HG02852 (cell line): ENCODE data around the gene DHODH.
A peak's percentile ranks its signal among the peaks of the same experiment; 100 is the strongest.
"Not testable (repeated sequence)": the region's sequence is repeated elsewhere in the genome, so short reads cannot be mapped to it uniquely, and the experiment has no call there.

Experiments
- ATAC-seq: cut with Tn5 transposase; IDR thresholded peaks from one replicate; pipeline ENCODE4 v1.9.1; 2021; ENCODE audit warnings: mild to moderate bottlenecking, moderate library complexity; ENCODE audit not compliant: unreplicated experiment

DHODH gene

DNA sequence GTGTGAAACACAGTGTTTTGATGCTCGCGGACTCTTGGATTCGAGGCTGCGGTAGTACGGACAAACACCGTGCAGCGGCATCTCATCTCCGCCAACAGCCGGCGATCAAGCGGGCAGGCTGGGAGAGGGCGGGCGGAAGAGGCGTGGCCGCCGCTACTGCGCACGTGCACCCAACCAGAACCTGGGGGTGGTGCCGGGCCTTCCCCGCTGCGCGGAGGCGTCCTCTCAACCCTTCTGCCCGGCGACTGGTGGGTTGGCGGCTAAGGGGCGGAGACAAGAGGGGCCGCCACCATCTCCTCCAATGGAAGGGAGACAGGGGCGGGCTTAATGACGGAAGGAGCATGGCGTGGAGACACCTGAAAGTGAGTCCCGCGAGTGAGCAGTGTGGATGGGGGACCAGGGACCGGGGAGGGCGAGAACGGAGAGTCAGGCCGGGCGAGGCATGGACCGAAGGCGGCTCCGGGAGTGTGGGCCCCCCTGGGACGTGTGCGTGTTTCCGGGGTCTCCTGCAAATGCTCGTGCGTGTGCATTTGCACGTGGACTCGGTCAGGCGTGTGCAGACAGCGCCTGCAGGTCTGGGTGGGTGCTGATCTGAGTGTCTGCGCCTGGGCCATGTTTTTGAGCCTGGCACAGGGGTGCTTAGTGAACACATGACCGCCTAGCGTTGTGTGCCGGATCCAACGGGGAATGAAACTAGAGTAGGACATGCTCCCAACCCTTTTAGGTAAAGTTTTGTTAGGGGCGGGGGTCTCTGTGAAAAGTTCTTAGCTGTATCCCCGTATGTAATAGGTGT is at the start of gene DHODH:
Gene DHODH, plus strand, starts transcription at position 321 of the 793 bp plus-strand sequence. Its CDS starts 21 bp downstream, at position 342.
- ATAC-seq = peak; percentile 99

DNA sequence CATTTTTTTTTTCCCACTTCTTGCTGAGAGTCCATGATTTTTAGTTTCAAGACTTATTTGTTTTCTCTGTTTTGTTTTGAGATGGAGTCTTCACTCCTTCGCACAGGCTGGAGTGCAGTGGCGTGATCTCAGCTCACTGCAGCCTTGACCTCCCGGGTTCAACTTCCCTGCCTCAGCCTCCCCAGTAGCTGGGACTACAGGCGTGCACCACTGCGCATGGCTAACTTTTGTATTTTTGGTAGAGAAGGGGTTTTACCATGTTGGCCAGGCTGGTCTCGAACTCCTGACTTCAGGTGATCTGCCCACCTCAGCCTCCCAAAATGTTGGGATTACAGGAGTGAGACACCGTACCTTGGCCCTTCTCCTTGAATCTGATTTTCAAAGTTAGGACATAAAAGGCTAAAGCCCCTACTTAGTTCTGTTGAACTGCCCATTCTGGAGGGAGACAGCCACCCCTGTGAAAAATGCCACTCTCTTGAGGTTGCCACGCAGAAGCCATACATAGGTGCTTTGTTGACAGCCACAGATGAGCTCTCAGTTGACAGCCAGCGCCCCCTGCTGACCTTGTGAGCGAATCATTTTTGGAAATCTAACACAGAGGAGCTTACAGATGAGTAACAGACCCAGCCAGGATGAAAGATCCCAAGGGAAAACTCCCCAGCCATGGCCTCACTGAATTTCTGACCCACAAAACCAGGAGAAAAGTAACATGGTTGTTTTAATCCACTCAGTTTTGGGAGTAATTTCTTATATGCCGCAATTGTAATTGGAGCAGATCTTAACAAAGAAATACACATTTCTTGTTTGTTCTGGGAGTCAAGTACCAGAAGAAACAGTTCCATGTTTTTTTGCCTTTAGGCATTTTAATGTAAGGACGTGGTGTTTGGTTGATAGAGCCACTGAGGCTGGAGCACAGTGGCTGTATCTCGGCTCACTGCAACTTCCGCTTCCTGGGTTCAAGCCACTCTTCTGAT is 47.2 kb upstream of the DHODH start:
- ATAC-seq = peak; percentile 79

DNA sequence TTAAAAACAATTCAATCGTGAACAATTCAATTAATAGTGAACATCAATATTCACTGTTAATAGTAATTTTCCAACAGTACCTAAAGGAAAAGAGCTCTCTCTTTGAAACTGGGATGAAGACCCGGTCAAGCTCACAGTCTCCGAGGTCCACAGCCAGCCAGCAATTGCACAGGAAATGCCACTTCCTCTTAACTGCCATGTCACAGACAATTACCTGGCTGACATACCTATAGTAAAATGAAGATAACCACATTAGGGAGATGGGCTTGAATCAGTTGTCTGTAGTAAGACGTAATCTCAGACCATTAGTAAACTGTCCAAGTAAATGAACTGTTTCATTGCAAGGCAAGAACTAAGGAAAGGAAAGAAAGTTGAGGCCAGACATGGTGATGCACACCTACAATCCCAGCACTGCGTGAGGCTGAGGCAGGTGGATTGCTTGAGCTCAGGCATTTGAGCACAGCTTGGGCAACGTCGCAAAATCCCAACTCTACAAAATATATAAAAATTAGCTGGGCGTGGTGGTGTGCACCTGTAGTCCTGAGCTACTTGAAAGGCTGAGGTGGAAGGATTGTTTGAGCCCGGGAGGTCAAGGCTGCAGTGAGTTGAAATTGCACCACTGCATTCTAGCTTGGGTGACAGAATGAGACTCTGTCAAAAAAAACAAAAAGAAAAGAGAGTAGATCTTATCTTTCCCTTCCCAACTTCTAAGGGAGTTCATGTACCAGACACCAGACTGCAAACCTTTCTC is 45.2 kb upstream of the DHODH start:
- ATAC-seq = no peak

DNA sequence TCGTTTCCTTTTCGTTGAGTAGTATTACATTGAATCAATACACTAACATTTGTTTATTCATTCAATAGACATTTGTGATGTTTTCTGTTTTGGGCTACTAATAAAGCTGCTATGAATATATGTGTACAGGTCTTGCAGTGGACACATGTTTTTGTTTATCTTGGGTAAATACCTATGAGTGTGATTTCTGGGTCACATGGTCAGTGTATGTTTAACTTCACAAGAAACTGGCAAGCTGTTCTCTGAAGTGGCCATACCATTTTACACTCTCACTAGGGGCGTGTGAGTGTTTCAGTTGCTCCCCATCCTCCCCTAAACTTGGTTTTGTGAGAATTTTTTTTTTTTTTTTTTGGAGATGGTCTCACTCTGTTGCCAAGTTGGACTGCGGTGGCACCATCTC is 43.3 kb upstream of the DHODH start:
- no peak for ATAC-seq

DNA sequence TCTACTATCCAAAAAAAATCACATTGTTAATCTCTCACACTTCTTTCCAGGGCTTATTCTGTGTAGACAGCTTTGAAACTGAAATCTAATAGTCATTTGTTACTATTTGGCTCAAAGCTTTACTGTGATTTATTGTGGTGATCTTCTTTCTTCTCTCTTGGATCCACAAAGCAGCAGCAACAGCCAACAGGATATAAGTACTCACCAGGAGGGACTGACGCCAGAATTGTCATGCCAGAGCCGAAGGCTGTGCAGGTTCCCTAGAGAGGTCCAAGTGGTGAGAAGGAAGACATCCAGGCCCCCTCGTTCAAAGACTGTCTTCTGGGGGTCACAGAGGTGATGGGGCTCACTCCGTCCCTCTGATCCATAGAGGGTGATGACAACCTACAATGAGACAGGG is 41.6 kb upstream of the DHODH start:
- no peak for ATAC-seq

DNA sequence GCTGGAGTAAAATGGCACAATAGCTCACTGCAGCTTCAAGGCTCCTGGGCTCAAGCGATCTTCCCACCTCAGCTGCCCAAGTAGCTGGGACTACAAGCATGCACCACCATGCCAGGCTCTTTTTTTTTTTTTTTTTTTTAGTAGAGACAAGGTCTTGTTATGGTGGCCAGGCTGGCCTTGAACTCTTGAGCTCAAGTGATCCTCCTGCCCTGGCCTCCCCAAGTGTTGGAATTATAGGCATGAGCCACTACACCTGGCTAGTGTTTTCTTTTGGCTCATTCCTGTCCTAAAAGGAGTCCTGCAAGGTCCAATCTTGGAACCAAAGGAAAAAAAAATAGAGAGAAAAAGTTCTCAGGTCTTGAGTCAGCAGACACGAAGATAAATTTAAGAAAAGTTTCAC is 39.2 kb upstream of the DHODH start:
- no peak for ATAC-seq

DNA sequence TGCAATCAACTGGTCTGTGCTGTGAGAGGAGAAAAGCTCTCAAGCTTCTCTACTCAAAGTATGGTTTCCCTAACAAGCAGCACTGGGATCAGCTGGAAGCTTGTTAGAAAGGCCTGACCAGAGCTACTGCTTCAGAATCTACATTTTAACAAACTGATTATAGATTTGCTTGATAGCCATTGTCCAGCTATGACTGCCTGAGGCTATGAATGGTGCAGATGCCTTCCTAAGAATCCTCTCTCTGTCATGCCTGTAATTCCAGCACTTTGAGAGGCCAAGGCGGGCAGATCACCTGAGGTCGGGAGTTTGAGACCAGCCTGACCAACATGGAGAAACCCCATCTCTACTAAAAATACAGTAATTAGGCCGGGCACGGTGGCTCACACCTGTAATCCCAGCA is 37.0 kb upstream of the DHODH start:
- no peak for ATAC-seq

DNA sequence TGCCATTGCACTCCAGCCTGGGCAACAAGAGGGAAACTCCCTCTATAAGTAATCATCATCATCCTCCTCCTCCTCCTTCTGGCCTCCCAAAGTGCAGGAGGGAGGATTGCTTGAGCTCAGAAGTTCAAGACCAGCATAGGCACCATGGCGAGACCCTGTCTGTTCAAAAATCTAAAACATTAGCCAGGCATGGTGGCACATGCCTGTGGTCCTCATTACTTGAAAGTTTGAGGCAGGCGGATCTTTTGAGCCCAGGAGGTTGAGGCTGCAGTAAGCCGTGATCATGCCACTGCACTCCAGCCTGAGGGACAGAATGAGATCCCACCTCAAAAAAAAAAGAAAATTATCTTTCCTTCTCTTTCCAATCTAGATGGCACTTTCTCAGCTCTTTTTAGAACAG is 36.2 kb upstream of the DHODH start:
- no peak for ATAC-seq

DNA sequence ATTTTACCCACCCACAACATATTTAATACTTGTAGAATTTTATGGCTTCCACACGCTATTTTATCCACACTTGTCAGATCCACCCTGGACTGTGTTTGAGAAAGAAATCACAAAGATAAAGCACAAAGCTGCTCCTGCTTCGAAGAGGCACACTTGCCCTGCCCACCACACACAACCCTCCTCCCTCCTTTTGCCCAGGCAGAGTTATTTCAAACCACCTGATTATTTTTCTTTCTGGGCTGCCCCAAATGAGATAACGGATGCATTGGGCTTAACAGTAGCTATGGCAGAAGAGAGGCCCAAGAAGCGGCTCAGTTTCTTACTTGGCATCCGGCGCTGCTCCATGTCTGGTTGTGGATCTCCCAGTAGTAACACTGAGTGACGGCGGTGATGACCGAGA is 35.5 kb upstream of the DHODH start:
- no peak for ATAC-seq

DNA sequence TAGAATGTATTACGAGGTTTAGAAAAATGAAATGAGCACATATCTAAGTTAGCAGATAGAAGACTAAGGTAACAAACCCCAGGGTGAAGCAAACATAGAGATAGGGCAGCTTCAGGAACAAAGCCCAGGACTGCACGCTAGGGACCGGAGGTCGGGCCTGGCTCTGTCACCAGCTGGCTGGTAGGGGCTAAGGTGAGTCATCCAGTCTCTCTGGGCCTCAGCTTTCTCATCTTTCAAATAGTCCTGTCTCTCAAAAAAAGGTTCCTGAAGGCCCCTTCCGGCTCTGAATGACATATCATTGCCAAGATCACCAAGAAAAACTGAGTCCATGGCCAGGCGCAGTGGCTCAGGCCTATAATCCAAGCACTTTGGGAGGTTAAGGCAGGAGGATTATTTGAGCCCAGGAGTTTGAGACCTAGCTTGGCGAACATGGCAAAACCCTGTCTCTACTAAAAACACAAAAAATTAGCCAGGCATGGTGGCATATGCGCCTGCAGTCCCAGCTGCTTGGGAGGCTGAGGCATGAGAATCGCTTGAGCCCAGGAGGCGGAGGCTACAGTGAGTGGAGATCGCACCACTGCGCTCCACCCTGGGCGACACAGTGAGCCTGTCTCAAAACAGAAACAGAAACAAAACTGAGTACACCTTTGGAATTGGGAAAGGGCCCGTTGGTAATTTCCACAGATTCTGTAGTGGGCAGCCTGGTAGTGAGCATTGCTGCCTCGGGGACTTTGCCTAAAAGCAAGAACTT is 34.3 kb upstream of the DHODH start:
- ATAC-seq = no peak

DNA sequence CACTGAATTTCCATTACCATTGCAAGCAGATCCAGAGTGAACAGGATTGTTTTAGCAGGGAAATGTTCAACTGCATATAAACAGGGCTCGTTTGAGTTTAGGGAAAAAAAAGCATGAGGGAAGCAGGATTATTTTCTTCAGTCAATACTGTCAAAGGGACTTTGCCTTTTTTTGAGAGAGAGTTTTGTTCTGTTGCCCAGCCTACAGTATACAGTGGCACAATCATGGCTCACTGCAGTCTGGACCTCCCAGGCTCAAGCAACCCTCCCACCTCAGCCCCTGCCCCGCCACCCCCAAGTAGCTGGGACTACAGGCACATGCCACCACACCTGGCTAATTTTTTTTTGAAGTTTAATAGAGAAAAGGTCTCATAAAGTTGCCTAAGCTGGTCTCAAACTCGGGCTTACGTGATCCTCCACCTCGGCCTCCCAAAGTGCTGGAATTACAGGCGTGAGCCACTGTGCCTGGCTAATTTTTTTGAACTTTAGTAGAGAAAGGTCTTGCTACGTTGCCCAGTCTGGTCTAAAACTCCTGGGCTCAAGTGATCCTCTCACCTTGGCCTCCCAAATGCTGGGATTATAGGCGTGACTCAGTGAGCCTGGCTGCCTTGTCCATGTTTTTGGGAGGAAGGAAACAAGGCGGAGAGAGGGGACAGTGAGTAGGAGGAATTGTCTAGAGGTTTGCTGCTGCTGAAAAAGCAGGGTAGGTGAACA is 23.1 kb upstream of the DHODH start:
- ATAC-seq = no peak

DNA sequence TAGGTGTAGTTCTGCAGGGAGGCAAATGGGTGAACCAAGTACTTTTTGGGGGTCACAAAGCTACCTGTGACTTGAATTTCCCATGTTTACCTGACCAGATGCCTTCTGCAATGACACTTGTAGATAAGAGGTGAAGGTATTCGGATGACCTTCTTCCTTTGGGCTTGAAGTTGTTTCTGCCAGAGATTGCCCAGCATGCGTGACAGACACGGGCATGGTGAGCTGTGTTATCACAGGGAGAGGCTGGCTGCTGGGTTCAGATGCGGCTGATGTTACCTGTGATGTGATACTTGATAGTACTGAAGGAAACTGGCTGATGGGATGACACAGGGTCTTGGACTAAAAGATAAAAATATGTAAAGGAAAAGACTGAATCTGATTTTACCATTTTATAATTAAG is 22.4 kb upstream of the DHODH start:
- no peak for ATAC-seq

DNA sequence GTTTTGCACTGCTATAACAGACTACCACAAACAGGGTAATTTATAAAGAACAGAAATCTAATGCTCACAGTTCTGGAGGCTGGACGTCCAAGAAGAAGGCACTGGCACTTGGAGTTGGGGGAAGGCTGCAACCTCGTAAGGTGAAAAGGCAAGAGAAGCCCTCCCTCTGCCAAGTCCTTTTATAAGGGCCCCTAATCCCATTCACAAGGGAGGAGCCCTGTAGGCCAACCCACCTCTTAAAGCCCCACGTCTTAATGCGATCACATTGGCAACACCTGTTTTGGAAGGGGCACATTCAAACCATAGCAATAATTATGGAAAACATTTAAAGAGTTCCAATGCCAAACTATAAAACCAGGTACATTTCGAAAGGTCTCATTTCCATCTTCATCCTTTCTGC is 13.5 kb upstream of the DHODH start:
- ATAC-seq = no peak

DNA sequence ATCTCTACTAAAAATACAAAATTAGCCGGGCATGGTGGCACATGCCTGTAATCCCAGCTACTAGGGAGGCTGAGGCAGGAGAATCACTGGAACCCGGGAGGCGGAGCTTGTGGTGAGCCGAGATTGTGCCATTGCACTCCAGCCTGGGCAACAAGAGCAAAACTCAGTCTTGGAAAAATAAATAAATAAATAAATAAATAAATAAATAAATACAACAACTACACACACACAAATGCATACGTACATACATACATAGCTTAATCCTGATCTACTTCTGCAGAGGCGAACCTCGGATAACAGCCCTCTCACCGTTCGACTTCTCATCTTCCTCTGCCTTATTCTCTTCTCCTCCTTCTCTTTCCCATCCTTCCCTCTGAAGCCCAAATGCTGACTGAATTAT is 11.0 kb upstream of the DHODH start:
- ATAC-seq = not testable (repeated sequence)

DNA sequence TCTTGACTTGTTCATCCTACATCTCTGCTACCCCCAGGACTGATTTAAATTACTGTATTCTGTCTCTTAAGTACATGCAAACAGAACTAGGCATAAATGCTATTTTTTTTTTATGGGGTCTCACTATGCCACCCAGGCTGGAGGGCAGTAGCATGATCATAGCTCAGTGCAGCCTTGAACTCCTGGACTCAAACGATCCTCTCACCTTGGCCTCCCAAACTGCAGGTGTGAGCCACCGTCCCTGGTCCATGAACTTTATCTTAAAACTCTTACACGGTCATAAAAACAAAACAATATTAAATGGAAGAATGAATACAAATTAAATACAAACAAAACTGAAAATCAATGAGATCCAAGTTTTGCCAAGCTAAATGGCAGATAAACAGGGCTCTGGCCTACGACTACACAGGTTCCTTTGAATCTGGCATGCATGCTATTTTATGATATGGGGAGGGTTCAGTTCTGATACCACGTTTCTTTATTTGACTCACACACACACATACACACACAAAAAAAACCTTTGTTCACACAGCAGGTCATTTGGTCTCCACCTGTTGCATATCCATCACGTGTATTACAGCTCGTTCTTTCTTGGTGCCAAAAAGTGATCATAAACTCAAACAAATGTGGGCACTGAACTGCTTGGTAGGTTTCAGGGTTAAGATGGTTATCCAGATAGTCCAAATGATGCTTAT is 7.2 kb upstream of the DHODH start:
- no peak for ATAC-seq

DNA sequence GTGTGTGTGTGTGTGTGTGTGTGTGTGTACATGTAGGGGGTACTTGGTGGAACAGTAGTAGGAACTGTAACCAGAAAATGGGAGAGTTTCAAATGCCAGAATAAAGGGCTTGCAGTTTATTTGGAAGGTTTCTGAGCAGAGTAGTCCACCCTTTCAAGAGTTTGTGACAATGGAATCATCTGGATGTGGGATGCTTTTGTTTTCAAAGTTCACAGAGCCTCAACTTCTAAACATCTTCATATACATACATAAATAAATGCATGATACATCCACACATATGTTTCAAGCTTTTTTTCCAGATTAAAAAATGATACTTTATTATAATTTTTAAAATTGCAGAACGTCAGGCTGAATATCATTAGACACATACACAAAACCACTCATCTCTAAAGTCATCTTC is 5.9 kb upstream of the DHODH start:
- ATAC-seq = no peak

DNA sequence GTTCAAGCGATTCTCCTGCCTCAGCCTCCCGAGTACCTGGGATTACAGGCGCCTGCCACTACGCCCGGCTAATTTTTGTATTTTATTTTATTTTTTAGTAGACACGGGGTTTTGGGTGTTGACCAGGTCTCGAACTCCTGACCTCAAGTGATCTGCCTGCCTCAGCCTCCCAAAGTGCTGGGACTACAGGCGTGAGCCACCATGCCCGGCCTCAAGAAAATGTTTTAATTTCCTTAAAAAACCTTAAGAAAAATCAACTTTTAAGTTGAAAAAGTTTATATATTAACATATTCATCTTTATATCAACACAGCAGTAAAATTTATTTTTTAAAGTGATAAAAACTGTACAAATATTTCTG is 500 bp upstream of the DHODH start:
- ATAC-seq = not testable (repeated sequence)

DNA sequence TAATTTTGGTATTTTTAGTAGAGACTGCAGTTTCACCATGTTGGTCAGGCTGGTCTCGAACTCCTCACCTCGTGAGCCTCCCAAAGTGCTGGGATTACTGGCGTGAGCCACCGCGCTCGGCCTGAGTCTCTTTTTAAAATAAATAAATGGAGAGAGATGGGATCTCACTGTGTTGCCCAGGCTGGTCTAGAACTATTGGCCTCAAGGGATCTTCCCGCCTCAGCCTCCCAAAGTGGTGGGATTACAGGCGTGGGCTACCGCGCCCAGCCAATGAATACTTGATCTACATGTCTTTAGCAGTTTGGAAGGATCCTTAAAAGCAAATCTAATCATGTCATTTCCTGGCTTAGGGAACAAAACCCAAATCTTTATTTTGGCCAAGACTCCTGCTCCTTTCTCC is 1.2 kb downstream of the DHODH start:
- no peak for ATAC-seq

DNA sequence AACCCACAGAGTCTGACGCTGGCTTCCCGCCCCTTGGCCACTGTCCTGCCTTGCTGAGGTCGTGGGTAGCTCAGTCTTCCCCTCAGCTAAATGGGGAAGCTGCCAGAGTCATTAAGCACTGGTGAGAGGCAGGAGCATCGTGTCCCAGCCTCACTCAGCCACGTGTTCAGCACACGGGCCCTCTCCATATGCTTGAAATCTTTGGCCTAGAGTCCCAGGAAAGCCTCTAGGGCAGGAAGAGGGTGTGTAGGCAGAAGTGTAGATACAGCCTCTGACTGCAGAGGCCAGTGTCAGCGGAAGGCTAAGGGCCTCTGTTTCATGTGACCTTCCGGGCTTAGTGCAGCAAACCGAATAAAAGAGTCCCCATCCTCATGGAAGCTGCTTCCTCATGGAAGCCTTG is 4.1 kb downstream of the DHODH start:
- ATAC-seq = no peak
